AG04449 (cell line): ENCODE data around the gene IFNL4.

Experiments
- CTCF ChIA-PET: fragments of 350-600 bp; formaldehyde crosslinking; extraction: SDS; loops from one replicate; lab custom pipeline; 2021; ENCODE audit warnings: antibody characterized with exemption; lab: Yijun Ruan, JAX
- POLR2A ChIA-PET: fragments of 400-600, 350-600 bp; formaldehyde crosslinking; extraction: SDS; loops from one replicate; lab custom pipeline; 2020; ENCODE audit warnings: antibody characterized with exemption, inconsistent platforms; lab: Yijun Ruan, JAX
- DNase-seq: peaks from one replicate; pipeline ENCODE4 v3.0.0-alpha.2; 2010; ENCODE audit warnings: low read depth, low spot score
- H3K4me3 ChIP-seq: 2 replicates; pipeline ENCODE4 v1.5.1; 2011; ENCODE audit warnings: low read depth, mild to moderate bottlenecking, control low read depth, low read length
- TF ChIP-seq, protein P1 (sequence below): IDR thresholded peaks from one replicate; pipeline ENCODE4 v1.5.1; 2011; ENCODE audit warnings: mild to moderate bottlenecking, moderate library complexity, low read length, control low read depth, inconsistent platforms; ENCODE audit not compliant: insufficient read depth; ENCODE audit errors: missing control alignments

IFNL4 gene

DNA sequence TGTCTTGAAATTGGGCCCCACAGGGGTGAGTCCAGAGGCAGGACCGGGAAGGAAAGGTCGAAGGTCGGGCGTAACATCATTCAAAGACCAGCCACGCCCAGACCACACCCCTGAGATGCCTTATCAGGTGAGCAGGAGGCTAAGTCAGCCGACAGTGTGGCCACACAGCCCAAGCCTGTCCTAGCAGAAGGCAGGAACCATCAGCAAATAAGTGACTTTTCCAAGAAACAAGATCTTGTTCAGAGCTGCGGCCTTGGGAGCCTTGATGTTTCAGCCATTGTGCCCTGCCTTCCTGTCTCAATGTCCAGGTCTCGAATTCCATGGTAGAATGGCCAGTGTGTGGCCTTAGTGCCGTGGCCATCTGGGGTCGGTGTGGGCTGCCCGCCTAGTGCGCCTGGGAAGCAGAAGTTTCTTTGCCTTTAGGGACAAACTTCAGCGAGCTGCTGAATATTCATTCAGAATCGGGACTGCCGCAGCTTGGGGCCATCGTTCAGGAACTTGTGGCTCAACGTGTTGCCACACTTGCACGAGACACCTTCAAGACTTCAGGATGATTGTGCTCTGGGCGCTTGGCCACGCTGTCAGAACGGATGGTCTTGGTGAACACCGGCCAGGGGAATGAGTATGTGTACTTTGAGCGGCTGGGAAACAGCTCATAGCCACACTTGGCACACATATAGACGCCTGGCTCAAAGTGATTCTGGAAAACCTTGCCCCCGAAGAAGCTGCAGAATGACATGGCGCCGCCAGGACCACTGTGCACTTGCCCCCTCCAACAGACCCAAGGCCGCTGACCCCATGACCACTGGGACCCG, 6.1 kb upstream of the IFNL4 start:
- TF ChIP-seq, protein P1, sequence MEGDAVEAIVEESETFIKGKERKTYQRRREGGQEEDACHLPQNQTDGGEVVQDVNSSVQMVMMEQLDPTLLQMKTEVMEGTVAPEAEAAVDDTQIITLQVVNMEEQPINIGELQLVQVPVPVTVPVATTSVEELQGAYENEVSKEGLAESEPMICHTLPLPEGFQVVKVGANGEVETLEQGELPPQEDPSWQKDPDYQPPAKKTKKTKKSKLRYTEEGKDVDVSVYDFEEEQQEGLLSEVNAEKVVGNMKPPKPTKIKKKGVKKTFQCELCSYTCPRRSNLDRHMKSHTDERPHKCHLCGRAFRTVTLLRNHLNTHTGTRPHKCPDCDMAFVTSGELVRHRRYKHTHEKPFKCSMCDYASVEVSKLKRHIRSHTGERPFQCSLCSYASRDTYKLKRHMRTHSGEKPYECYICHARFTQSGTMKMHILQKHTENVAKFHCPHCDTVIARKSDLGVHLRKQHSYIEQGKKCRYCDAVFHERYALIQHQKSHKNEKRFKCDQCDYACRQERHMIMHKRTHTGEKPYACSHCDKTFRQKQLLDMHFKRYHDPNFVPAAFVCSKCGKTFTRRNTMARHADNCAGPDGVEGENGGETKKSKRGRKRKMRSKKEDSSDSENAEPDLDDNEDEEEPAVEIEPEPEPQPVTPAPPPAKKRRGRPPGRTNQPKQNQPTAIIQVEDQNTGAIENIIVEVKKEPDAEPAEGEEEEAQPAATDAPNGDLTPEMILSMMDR = no peak
- no peak overlapping the region for H3K4me3 ChIP-seq
- no peak for DNase-seq
- ChIA-PET CTCF (interaction anchor here (0.9 to 1.7 kb wide), 2 partner anchors 73 to 145 kb away, joined by 3 read pairs; no protein-coding TSS in a partner anchor), POLR2A (no interaction called here)

DNA sequence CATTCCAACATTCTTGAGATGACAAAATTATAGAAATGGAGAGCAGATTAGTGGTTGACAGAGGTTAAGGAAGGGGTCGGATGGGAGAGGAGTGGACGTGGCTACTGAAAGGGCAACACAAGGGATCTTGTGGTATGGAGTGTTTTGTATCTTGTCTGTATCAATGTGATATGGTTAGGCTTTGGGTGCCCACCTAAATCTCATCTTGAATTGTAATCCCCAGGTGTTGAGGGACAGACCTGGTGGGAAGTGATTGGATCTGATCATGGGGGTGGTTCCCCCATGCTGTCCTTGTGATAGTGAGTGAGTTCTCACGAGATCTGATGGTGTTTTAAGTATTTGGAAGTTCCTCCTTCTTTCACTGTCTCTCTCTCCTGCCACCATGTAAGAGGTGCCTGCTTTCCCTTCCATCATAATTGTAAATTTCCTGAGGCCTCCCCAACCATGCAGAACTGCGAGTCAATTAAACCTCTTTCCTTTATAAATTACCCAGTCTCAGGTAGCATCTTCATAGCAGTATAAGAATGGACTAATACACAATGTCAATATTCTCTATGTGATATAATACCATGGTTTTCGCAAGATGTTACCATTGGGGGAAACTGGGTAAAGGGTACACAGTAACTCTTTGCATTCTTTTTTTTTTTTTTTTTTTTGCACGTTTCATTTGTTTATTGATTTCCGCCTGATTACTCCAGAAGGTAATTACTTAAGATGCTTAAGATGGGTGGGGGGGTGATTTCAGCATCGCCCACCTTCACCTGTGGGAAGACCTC, 4.9 kb upstream of the IFNL4 start:
- ChIA-PET CTCF (interaction anchor here (0.9 kb wide), 1 partner anchor 144 kb away, joined by 3 read pairs; no protein-coding TSS in a partner anchor), POLR2A (no interaction called here)
- TF ChIP-seq, protein P1 = no peak
- no peak overlapping the region for H3K4me3 ChIP-seq
- DNase-seq = no peak

DNA sequence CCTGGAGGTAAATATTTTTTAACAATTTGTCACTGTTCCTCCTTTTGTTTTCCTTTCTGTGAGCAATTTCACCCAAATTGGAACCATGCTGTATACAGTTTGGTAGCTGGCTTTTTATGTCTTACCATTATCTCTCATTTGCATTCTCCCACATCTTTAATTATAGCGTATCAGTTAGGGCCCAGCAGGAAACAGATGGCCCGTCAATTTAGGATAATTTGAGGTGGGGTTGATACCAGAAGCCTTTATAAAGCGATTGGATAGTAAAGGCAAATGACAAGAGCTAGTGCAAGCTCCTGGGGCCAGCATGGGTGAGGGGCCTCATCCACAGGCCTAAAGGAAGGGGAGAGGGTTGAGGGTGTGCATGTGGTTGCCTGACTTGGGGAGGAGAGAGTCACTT, 3.8 kb upstream of the IFNL4 start:
- no peak for DNase-seq
- ChIA-PET CTCF (no interaction called here), POLR2A (no interaction called here)
- TF ChIP-seq, protein P1 = no peak
- no peak overlapping the region for H3K4me3 ChIP-seq

DNA sequence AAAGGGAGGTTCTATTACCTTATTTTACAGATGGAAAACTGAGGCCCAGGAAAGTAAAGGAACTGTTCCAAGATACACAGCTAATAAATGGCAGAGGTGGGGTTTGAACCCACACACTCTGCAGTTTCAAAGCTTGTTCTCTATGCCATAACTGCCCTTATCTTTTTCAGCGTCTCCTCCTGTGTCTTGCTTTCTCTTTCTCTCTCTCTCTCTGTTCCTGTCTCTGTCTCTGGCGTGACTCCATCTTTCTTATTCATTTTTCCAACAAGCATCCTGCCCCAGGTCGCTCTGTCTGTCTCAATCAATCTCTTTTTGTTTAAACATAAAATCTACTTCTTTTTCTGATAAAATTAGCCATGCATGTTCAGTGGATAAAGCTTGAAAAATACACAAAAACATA, 3.2 kb upstream of the IFNL4 start:
- ChIA-PET POLR2A (no interaction called here), CTCF (interaction anchor here (1.3 kb wide), 1 partner anchor 142 kb away, joined by 3 read pairs; no protein-coding TSS in a partner anchor)
- no peak for DNase-seq

DNA sequence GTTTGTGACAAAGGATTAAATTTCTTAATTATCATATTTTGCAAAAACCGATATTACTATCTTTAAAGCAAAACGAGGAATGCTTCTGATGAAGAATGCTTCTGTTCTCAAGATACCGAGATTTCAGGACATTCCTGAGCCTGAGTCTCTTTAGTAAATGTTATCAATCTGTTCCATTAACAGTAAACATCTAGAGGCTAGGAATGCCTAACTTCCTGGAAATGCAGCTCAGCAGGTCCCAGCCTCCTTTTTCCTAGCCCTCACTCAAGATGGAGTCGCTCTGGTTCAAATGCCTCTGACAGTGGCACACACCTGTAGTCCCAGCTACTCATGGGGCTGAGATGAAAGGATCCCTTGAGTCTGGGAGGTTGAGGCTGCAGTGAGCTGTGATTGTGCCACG, 2.4 kb upstream of the IFNL4 start:
- POLR2A ChIA-PET = no interaction called here
- DNase-seq = no peak
- CTCF ChIA-PET = interaction anchor here (1.3 kb wide), 1 partner anchor 141 kb away, joined by 3 read pairs; no protein-coding TSS in a partner anchor
- TF ChIP-seq, protein P1 = no peak
- no peak overlapping the region for H3K4me3 ChIP-seq

More for the DNA sequence above, 3.2 kb upstream of the IFNL4 start:
- H3K4me3 ChIP-seq = no peak overlapping the region
- TF ChIP-seq, protein P1 = no peak
